Activated CD4-positive, alpha-beta T cell treated with anti-CD3 and anti-CD28 coated beads for 36 hours (primary cell): ENCODE results near the gene CCL16. TPM values are rescaled to one million over a fixed set of nuclear protein-coding genes. Genes with fewer than 3 reads are reported as not detected.
"Not testable (repeated sequence)": the region's sequence is repeated elsewhere in the genome, so short reads cannot be mapped to it uniquely, and the experiment has no call there.

Source experiments
- ATAC-seq: fragments of 200-7000 bp; cut with Tn5 transposase; one replicate; pipeline ENCODE4 v1.10.0; 2021; ENCODE audit warnings: mild to moderate bottlenecking, moderate library complexity
- CTCF ChIA-PET: fragments of 350-600 bp; sonication (Branson Sonifier 250); formaldehyde crosslinking; loops from one replicate; lab custom pipeline; 2021; ENCODE audit warnings: antibody characterized with exemption; lab: Charles Lee
- POLR2A ChIA-PET: fragments of 350-600 bp; sonication (Branson Sonifier 250); formaldehyde crosslinking; loops from one replicate; lab custom pipeline; 2021; ENCODE audit warnings: antibody characterized with exemption, inconsistent platforms; lab: Charles Lee
- DNase-seq: peaks from one replicate; pipeline ENCODE4 v3.0.0-alpha.2; 2020
- H3K27ac Mint-ChIP-seq: one replicate; pipeline ENCODE4 v1.8.0; 2021; ENCODE audit warnings: mixed read lengths
- H3K27me3 Mint-ChIP-seq: one replicate; pipeline ENCODE4 v1.8.0; 2021; ENCODE audit warnings: mixed read lengths
- H3K36me3 Mint-ChIP-seq: one replicate; pipeline ENCODE4 v1.8.0; 2021; ENCODE audit warnings: low read depth, mixed read lengths
- H3K4me1 Mint-ChIP-seq: one replicate; pipeline ENCODE4 v1.8.0; 2021; ENCODE audit warnings: mixed read lengths
- H3K4me3 Mint-ChIP-seq: one replicate; pipeline ENCODE4 v1.8.0; 2021; ENCODE audit warnings: mild to moderate bottlenecking, moderate library complexity, mixed read lengths
- H3K9me3 Mint-ChIP-seq: one replicate; pipeline ENCODE4 v1.8.0; 2021; ENCODE audit warnings: low read depth, mixed read lengths
- intact Hi-C, 2 experiments: fragments of 100-400 bp; cut with DNase I in 1 of 2; cut with micrococcal nuclease in 1 of 2; formaldehyde crosslinking; loops; one replicate each; pipeline versions ENCODE4 v1.14.2 to v1.15.1; 2022 to 2024; cut with DNase I, micrococcal nuclease
- total RNA-seq, 2 experiments: library from RNA; stranded (reverse); gene quantifications; one replicate each; pipeline ENCODE4 v1.2.3, GENCODE V29; 2021

Gene CCL16
- total RNA-seq, 2 experiments from 2014 or later: not detected

- ChIA-PET CTCF (interaction anchor here (0.6 to 9.7 kb wide), 14 partner anchors 9 to 519 kb away, joined by 3 to 173 read pairs (median 5); partner anchors contain the start of gene CCL16), POLR2A (interaction anchor here (0.9 kb wide), 1 partner anchor 181 kb away, joined by 3 read pairs; no protein-coding TSS in a partner anchor)
- intact Hi-C loops: loop anchor here (1.0 to 2.0 kb wide), 6 partner anchors 104 to 515 kb away; no protein-coding TSS in a partner anchor
- DNase-seq (no peak), ATAC-seq (no peak)
- Mint-ChIP-seq H3K4me1 (no peaks in the 10 kb centered on the region), H3K4me3 (no peak overlapping the region), H3K36me3 (no peaks in the 10 kb centered on the region), H3K9me3 (no peaks in the 10 kb centered on the region), H3K27me3 (no peaks in the 10 kb centered on the region), H3K27ac (no peak overlapping the region)
Observed at GRCh38 chr17:35968520-35969054, 12.7 kb downstream of the CCL16 start.

DNA sequence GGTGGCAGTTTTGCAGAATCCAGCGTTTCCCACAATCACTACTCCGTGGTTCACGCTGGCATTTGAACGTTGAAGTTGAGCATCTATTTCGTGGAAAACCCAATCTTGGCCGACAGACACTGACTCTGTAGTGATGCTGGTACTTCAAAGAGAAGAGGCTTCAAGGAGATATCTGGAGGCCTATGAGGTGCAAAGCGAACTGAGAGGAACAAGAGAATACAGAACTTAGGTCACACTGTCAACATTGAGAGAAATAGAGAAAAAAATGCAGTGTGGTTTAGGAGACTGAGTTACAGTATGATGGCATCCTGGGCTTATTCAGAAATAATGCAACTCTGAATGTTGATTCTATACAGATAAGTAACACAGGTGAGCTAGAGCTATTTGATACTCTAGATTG, 16.0 kb downstream of the CCL16 start:
- DNase-seq: no peak
- no peak overlapping the region for H3K4me3 Mint-ChIP-seq
- ChIA-PET CTCF (interaction anchor here (1.0 to 1.3 kb wide), 3 partner anchors 10 to 146 kb away, joined by 3 read pairs; no protein-coding TSS in a partner anchor), POLR2A (no interaction called here)
- H3K36me3 Mint-ChIP-seq: no peaks in the 10 kb centered on the region
- ATAC-seq: no peak
- H3K4me1 Mint-ChIP-seq: no peaks in the 10 kb centered on the region
- no peak overlapping the region for H3K27ac Mint-ChIP-seq
- no peaks in the 10 kb centered on the region for H3K9me3 Mint-ChIP-seq
- intact Hi-C loops: no loop called here
- no peaks in the 10 kb centered on the region for H3K27me3 Mint-ChIP-seq

GRCh38 chr17:35963663-35964062, 17.6 kb downstream of the CCL16 start:
- peaks cover 3% of the 10 kb centered on the region for H3K27me3 Mint-ChIP-seq
- no peaks in the 10 kb centered on the region for H3K9me3 Mint-ChIP-seq
- no peaks in the 10 kb centered on the region for H3K36me3 Mint-ChIP-seq
- DNase-seq (no peak), ATAC-seq (no peak)
- no peak overlapping the region for H3K27ac Mint-ChIP-seq
- intact Hi-C loops: no loop called here
- ChIA-PET CTCF (interaction anchor here (0.8 to 1.4 kb wide), 3 partner anchors 10 to 185 kb away, joined by 3 to 4 read pairs (median 4); no protein-coding TSS in a partner anchor), POLR2A (no interaction called here)
- no peaks in the 10 kb centered on the region for H3K4me1 Mint-ChIP-seq
- no peak overlapping the region for H3K4me3 Mint-ChIP-seq

GRCh38 chr17:35953720-35954119, 27.6 kb downstream of the CCL16 start:
- POLR2A ChIA-PET: no interaction called here
- Mint-ChIP-seq H3K36me3 (no peaks in the 10 kb centered on the region), H3K9me3 (peaks cover 3% of the 10 kb centered on the region), H3K27me3 (peaks cover 11% of the 10 kb centered on the region), H3K4me3 (no peak overlapping the region), H3K27ac (no peak overlapping the region), H3K4me1 (no peaks in the 10 kb centered on the region)
- intact Hi-C loops: no loop called here
- no peak for ATAC-seq
- DNase-seq: no peak
- CTCF ChIA-PET: interaction anchor here (0.5 kb wide), 1 partner anchor 56 kb away, joined by 3 read pairs; no protein-coding TSS in a partner anchor

- ChIA-PET CTCF (no interaction called here), POLR2A (no interaction called here)
- DNase-seq (no peak), ATAC-seq (no peak)
- no peaks in the 10 kb centered on the region for H3K27me3 Mint-ChIP-seq
- no peak overlapping the region for H3K4me3 Mint-ChIP-seq
- no peak overlapping the region for H3K27ac Mint-ChIP-seq
- intact Hi-C loops: loop anchor here in 1 of 2 experiments (5.0 kb wide), 1 partner anchor 87 kb away; no protein-coding TSS in a partner anchor
- H3K36me3 Mint-ChIP-seq: no peaks in the 10 kb centered on the region
- no peaks in the 10 kb centered on the region for H3K9me3 Mint-ChIP-seq
- no peaks in the 10 kb centered on the region for H3K4me1 Mint-ChIP-seq
Observed at GRCh38 chr17:35949401-35949800, 31.9 kb downstream of the CCL16 start.

DNA sequence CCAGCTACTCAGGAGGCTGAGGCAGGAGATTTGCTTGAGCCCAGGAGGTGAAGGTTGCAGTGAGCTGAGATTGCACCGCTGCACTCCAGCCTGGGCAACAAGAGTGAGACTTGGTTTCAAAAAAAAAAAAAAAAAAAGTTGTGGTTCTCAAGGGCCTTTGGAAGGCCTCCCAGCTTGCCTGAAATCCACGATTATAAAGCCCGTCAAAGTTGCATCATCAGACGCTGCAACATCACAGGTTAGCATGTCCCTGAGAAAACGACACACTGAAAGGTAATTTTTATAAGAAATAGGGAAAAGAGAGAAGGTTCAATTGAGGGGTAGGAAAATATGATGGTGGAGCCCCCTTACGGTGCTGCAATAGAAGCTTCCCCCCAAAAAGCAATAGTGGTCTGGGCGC, 33.2 kb downstream of the CCL16 start:
- ATAC-seq (no peak), DNase-seq (no peak)
- no peaks in the 10 kb centered on the region for H3K27me3 Mint-ChIP-seq
- POLR2A ChIA-PET: no interaction called here
- no peaks in the 10 kb centered on the region for H3K9me3 Mint-ChIP-seq
- H3K36me3 Mint-ChIP-seq: no peaks in the 10 kb centered on the region
- CTCF ChIA-PET: interaction anchor here (1.0 to 1.1 kb wide), 2 partner anchors 28 to 139 kb away, joined by 3 to 7 read pairs; no protein-coding TSS in a partner anchor
- H3K4me3 Mint-ChIP-seq: no peak overlapping the region
- H3K4me1 Mint-ChIP-seq: no peaks in the 10 kb centered on the region
- H3K27ac Mint-ChIP-seq: no peak overlapping the region
- intact Hi-C loops: loop anchor here in 1 of 2 experiments (5.0 kb wide), 1 partner anchor 86 kb away; no protein-coding TSS in a partner anchor

- Mint-ChIP-seq H3K4me3 (no peak overlapping the region), H3K27ac (no peak overlapping the region)
Observed at GRCh38 chr17:35947156-35947585, 34.1 kb downstream of the CCL16 start.

DNA sequence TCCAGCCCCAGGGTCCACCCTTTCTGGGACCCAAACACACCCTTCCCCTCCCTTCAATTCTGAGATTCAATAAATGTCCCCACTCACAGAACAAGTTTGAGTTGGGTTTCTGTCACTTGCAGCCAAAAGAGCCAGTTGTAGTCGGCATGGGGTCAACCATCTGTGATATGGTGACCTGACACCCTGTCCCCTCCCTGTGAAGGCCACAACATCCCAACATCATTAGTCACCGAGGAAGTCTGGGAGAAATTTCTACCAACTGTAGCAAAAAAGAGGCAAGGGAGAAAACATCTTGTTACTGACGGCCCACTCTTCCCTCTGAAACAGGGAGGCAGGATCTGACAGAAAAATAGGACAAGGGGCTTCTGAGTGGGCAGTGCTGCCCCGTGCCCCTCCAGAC, 37.1 kb downstream of the CCL16 start:
- no peaks in the 10 kb centered on the region for H3K27me3 Mint-ChIP-seq
- intact Hi-C loops: no loop called here
- no peaks in the 10 kb centered on the region for H3K36me3 Mint-ChIP-seq
- no peak for ATAC-seq
- no peaks in the 10 kb centered on the region for H3K9me3 Mint-ChIP-seq
- no peak overlapping the region for H3K27ac Mint-ChIP-seq
- no peak overlapping the region for H3K4me3 Mint-ChIP-seq
- DNase-seq: no peak
- ChIA-PET POLR2A (no interaction called here), CTCF (interaction anchor here (1.6 kb wide), 1 partner anchor 32 kb away, joined by 4 read pairs; no protein-coding TSS in a partner anchor)
- H3K4me1 Mint-ChIP-seq: no peaks in the 10 kb centered on the region

More at GRCh38 chr17:35947156-35947585, 34.1 kb downstream of the CCL16 start:
- Mint-ChIP-seq H3K27me3 (no peaks in the 10 kb centered on the region), H3K4me1 (no peaks in the 10 kb centered on the region), H3K36me3 (no peaks in the 10 kb centered on the region), H3K9me3 (no peaks in the 10 kb centered on the region)
- DNase-seq (peak; percentile 69), ATAC-seq (peak; percentile 81)
- ChIA-PET POLR2A (no interaction called here), CTCF (interaction anchor here (0.7 to 1.1 kb wide), 2 partner anchors 29 to 82 kb away, joined by 3 to 7 read pairs; no protein-coding TSS in a partner anchor)
- intact Hi-C loops: loop anchor here in 1 of 2 experiments (5.0 kb wide), 1 partner anchor 85 kb away; no protein-coding TSS in a partner anchor

DNA sequence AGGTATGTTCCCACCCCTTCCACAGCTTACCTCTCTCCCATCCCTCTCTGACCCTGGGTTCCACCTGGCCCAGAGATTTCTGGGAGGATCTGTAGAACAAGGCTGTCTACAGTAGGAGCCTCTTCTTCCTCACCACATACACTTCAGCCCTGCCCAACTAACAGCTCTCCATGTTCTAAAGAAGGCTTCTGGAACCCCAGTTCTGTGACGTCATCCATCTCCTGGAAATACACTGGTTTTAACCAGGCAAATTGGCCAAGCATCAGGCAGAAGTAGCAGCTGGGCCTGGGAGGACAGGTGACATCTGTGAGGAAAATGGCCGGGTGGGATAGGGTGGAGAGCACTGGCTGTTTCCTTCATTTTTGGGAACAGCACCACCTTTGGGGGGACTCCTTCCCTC, 37.8 kb downstream of the CCL16 start, which contains the start of gene LYZL6:
LYZL6 (minus strand) TSS at position 177 of the 400 bp plus-strand sequence. CDS start 4,357 bp downstream, outside the sequence.
- ChIA-PET CTCF (interaction anchor here (0.8 to 1.6 kb wide), 5 partner anchors 14 to 205 kb away, joined by 3 to 5 read pairs (median 3); no protein-coding TSS in a partner anchor), POLR2A (no interaction called here)
- Mint-ChIP-seq H3K36me3 (no peaks in the 10 kb centered on the region), H3K27ac (no peak within 1 kb of the TSS), H3K27me3 (no peaks in the 10 kb centered on the region), H3K4me3 (no peak within 1 kb of the TSS), H3K4me1 (no peaks in the 10 kb centered on the region), H3K9me3 (no peaks in the 10 kb centered on the region)
- no peak for ATAC-seq
- DNase-seq: no peak
- intact Hi-C loops: no loop called here

DNA sequence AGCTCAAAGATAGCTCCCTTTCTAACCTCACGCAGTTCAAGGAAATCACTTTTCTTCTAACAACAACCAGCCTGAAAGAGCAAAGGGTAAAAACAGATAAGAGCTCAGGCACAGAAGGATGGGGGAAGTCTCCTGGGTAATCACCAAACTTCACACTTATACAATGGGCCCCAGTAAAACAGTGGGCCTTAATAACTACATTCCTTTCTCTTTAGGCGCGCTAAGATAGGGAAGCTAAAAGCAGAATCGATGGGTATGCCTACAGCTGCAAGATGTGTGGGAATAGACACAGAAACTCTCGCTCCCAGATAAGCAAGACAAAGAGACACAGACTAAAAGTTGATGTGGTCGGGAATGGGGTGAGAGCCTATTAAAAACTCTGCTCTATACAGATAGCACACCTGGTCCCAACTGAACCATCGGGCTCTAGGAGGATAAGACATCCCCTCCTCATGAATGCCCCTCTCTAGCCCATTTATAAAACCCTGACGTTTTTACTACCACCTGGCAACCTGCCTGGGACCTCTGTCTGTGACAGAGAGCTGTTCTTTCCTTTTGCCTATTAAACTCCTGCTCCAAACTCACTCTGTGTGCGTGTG, 38.6 kb downstream of the CCL16 start:
- no peak for DNase-seq
- no peaks in the 10 kb centered on the region for H3K36me3 Mint-ChIP-seq
- H3K4me1 Mint-ChIP-seq: no peaks in the 10 kb centered on the region
- no peak overlapping the region for H3K27ac Mint-ChIP-seq
- H3K27me3 Mint-ChIP-seq: no peaks in the 10 kb centered on the region
- intact Hi-C loops: no loop called here
- POLR2A ChIA-PET: no interaction called here
- no peak for ATAC-seq
- no peak overlapping the region for H3K4me3 Mint-ChIP-seq
- no peaks in the 10 kb centered on the region for H3K9me3 Mint-ChIP-seq
- CTCF ChIA-PET: interaction anchor here (0.8 to 1.6 kb wide), 5 partner anchors 13 to 206 kb away, joined by 3 to 5 read pairs (median 3); no protein-coding TSS in a partner anchor

DNA sequence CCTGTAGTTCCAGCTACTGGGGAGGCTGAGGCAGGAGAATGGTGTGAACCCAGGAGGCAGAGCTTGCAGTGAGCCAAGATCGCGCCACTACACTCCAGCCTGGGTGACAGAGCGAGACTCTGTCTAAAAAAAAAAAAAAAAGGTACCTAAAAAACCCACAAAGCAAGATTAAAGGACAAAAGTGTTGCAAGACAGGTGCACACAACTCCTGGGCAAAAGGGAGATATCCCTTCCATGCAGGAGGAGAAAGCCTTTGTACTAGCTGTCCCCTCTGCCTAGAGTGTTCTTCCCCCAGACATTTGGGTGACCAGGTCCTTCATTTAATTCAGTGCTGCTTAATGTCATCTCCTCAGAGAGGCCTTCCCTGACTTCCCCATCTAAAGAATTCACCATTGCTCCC, 42.8 kb downstream of the CCL16 start:
- H3K36me3 Mint-ChIP-seq, DNase-seq, H3K4me1 Mint-ChIP-seq, H3K27me3 Mint-ChIP-seq, POLR2A ChIA-PET, H3K9me3 Mint-ChIP-seq, ATAC-seq, intact Hi-C loops, H3K27ac Mint-ChIP-seq, H3K4me3 Mint-ChIP-seq: not testable (repeated sequence)
- CTCF ChIA-PET: interaction anchor here (1.0 kb wide), 2 partner anchors 23 to 89 kb away, joined by 3 read pairs; no protein-coding TSS in a partner anchor
